SH-SY5Y (cell line): Measurements from ENCODE around the gene CDPF1.

Experiments used
- GATA2 ChIP-seq: IDR thresholded peaks from 2 replicates; pipeline ENCODE4 v1.6.1; 2011; ENCODE audit warnings: mild to moderate bottlenecking, low read depth, low read length
- GATA3 ChIP-seq: IDR thresholded peaks from 2 replicates; pipeline ENCODE4 v1.6.1; 2011; ENCODE audit warnings: low read depth, mild to moderate bottlenecking, low read length, moderate library complexity

DNA sequence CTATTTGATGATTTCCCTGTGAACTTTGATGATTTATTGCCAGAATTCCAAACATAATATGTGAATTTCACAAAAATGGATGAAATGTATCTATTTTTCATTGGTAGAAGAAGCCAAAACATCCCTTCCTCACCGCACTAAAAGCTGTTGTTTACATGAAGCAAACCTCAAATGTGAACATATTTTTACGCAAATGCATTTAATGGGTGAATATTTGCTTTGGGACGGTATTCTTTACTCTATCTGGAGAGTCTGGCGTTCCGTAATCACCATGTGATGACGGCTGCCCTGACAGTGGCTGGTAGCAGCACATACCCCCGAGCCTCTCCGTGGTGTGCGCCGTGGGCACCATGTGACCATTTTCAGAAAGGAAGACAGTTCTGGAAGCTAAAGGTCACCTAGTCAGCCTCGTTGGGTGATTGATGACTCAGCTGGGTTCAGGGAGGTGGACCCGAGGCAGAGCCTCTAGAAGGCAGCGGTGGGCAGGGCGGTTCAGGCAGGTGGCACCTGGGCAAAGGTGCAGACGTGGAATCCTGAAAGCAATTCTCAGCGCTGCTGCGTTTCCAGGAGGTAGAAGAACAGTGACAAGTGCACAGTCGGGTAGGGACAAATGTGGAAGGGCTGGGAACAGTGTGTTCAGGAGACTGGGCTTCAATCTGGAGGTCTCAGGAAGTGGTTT lies 54.5 kb downstream of the CDPF1 start:
- TF ChIP-seq GATA3: no peak
- no peak for TF ChIP-seq GATA2
